Urinary bladder (tissue), 4 donors: ENCODE results near the gene GRIN2A. TPM values are rescaled to one million over a fixed set of nuclear protein-coding genes. Genes with fewer than 3 reads are reported as not detected.

Experiments
- DNase-seq: peaks from one replicate; pipeline ENCODE4 v3.0.0-alpha.2; 2015; ENCODE audit errors: extremely low spot score
- H3K27ac ChIP-seq: one replicate; pipeline ENCODE4 v1.5.1; 2013; ENCODE audit warnings: low read depth, mild to moderate bottlenecking, moderate library complexity
- H3K36me3 ChIP-seq: one replicate; pipeline ENCODE4 v1.6.1; 2013; ENCODE audit warnings: mild to moderate bottlenecking, moderate library complexity; ENCODE audit not compliant: insufficient read depth
- H3K4me1 ChIP-seq: one replicate; pipeline ENCODE4 v1.6.1; 2013; ENCODE audit warnings: mild to moderate bottlenecking, moderate library complexity; ENCODE audit not compliant: insufficient read depth
- H3K4me3 ChIP-seq: one replicate; pipeline ENCODE4 v1.5.1; 2013; ENCODE audit warnings: low read depth, low read length
- WGBS: extraction: QIAGEN DNeasy Blood & Tissue Kit; methylation state at CpG from one replicate; pipeline ENCODE4 v1.1.7; 2013; 5-methylcytosine and 5-hydroxymethylcytosine counted together
- polyA plus RNA-seq: library from polyadenylated mRNA; stranded (reverse); fragments of 200-250 nt; gene quantifications from one replicate; pipeline ENCODE4 v1.2.3, GENCODE V29; 2013
- total RNA-seq: library from RNA; depleted of rRNA; stranded (reverse); fragments of >200 nt; gene quantifications from one replicate; pipeline ENCODE4 v1.2.3, GENCODE V29; 2014
- donor health status: healthy with polysubstance abuse.
- donor health status: healthy.

The GRIN2A gene
- total and polyA plus RNA-seq, 2 donors: 0.06 to 0.21 TPM

DNA sequence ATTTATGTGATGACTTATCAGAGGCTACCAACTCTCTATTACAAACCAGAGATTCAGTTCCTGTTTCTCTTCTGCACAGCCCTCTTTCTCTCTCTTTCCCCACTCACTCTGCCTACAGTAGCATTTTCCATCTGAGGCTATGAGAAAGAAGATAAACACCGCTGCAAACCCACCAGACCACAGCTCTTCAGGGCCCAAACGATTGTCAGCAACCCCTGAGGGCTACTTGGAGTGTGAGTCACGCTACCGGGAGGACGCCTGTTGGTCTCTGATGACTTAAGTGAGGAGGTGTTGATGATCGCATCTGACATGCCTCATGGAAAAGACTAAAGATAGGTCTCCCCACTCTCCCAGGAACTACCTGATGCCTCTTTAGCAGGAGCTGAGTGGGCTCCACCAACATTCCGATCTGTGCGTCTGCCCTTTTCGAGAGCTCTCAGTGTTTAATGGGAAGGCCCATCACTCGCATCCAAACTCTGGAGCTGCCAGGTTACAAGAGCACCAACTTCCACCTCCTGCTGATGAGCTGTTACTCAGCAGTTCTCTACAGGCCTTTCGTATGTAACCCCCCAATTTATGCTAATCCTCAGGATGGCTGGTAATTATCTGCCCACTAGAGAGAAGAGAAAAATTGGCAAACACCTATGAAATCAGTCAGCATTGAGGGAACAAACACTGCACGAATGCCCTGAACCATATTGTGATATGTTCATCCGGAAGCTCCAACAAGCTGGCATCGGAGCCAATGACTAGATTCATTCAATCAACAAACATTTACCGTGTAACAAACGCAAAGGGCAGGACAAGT is 9.2 kb downstream of the GRIN2A start:
- 84% methylated on average over 16 of the region's 16 CpGs for WGBS
- Histone ChIP-seq H3K27ac (no peak overlapping the region), H3K4me3 (no peak overlapping the region), H3K36me3 (no peaks in the 10 kb centered on the region), H3K4me1 (no peaks in the 10 kb centered on the region)
- no peak for DNase-seq

DNA sequence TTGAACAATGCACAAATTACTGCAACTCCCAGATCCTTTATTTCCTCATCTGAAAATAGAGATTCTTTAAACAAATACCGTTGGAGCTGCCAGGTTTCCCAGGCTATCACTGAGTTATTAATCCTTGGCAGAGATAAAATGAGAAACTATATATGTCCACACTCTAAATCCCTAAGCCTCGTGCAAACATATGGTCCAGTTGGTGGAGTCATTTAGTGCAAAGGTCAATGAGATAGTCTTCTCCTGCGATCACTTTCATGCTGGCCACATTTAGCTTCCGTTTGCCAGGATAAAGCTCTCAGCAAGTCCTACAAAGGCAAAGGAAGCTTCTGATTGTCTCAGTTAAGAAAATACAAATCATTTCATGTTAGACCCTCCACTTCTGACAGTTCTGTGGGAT is 11.0 kb downstream of the GRIN2A start:
- DNase-seq: no peak
- WGBS: 24% methylated on average over 4 of the region's 4 CpGs
- no peaks in the 10 kb centered on the region for H3K36me3 ChIP-seq
- H3K27ac ChIP-seq: no peak overlapping the region
- H3K4me1 ChIP-seq: no peaks in the 10 kb centered on the region
- H3K4me3 ChIP-seq: no peak overlapping the region

DNA sequence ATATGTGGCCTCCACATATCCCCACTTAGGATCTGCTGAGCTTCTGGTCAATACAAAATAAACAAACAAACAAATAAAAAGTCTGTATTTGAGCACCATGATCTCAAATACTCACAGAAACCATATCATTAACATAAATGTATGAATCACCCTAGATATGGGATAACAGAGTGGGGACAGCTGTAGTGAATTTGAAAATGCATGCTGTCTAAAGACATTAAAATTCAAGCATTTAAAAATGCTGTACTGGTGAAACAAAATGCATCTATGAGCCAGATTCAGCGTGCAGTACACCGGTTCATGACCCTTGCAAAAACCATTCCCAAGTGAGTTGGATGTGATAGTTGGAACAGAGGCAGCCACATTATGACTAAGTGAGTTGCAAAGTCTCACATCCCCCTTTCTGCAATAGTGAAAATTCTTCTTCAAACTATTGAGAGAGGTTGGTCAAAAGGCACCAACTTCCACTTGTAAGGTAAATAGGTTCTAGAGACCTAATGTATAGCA is 12.3 kb downstream of the GRIN2A start:
- no peak for DNase-seq
- Histone ChIP-seq H3K4me1 (no peaks in the 10 kb centered on the region), H3K36me3 (no peaks in the 10 kb centered on the region), H3K4me3 (no peak overlapping the region), H3K27ac (no peak overlapping the region)
- WGBS: 89% methylated on average over 2 of the region's 2 CpGs

DNA sequence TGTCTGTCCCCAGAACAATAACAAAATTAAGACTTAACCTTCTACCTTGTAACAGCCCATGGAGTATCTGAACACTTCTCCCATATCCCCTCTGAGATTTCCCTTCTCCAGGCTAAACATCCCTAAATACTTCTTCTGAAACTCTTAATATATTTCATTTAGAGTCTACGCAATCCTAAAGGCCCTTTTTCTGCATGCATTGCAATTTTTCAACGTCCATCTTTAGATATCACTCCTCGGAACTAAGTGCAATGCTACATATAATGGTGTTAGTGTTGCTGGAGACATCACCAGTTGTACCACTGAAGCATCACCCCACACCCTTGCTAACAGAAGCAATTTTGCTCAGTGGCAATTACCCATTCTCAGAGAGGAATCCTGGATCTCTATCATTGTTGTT is 13.2 kb downstream of the GRIN2A start:
- no peak overlapping the region for H3K27ac ChIP-seq
- no peak overlapping the region for H3K4me3 ChIP-seq

DNA sequence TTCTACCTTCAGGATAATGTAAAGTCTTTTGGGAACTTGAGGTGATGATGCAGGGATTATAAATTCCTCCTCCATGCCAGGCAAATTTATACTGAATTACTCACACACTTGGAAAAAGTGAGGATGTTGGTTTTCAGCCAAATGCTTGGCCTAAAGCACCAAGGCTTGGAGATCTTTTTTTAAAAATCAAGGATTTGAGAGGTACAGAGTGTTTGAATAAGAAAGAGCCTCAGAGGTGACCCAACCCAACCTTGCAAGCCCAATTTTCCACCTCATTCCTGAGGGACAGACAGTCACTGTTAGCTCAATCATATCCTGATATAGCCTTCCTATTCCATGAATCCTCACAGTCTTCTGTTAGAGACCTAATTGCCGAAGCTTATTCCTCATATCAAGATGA is 14.0 kb downstream of the GRIN2A start:
- Histone ChIP-seq H3K4me1 (no peaks in the 10 kb centered on the region), H3K4me3 (no peak overlapping the region), H3K27ac (no peak overlapping the region), H3K36me3 (no peaks in the 10 kb centered on the region)
- no peak for DNase-seq
- 44% methylated on average over 1 of the region's 1 CpG for WGBS

More for the DNA sequence above, 13.2 kb downstream of the GRIN2A start:
- Histone ChIP-seq H3K36me3 (no peaks in the 10 kb centered on the region), H3K4me1 (no peaks in the 10 kb centered on the region)
- 85% methylated on average over 3 of the region's 3 CpGs for WGBS
- no peak for DNase-seq

DNA sequence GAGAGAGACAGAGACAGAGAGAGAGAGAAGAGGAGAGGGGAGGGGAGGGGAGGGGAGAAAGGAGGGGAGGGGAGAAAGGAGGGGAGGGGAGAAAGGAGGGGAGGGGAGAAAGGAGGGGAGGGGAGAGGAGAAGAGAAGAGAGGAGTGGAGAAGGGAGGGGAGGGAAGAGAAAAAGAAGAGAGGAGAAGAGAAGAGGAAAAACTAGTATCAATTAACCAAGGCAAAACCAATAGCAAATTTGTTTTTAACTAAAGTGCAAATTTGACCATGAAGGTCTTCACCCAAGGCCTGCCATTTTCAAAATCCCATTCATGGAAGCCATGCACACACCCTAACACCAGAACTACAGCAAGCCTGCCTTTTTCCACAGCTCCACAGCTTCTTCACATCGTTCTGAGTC is 16.6 kb downstream of the GRIN2A start:
- DNase-seq: no peak
- Histone ChIP-seq H3K27ac (no peak overlapping the region), H3K4me1 (no peaks in the 10 kb centered on the region), H3K4me3 (no peak overlapping the region), H3K36me3 (no peaks in the 10 kb centered on the region)
- 71% methylated on average over 1 of the region's 1 CpG for WGBS

DNA sequence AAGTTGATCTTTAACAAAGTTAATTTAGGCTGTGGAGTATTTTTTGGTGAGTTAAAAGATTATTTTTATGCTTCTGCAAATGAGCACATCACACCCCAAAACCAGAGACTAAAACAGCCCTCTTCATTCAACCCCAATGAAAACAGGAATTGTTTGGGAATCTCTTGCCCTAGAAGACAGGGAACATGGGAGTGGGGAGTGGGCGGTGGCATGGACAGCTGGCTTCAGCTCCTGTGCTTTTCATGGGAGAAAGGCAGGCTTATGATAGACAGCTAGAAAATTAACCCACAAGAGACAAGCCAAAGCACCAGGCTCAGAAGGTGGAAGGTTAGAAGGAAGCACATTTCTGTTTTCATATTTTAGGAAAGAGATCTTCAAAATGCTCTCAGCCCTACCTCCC is 19.2 kb downstream of the GRIN2A start:
- no peak overlapping the region for H3K27ac ChIP-seq
- 59% methylated on average over 1 of the region's 1 CpG for WGBS
- DNase-seq: no peak
- no peak overlapping the region for H3K4me3 ChIP-seq
- no peaks in the 10 kb centered on the region for H3K4me1 ChIP-seq
- H3K36me3 ChIP-seq: no peaks in the 10 kb centered on the region

DNA sequence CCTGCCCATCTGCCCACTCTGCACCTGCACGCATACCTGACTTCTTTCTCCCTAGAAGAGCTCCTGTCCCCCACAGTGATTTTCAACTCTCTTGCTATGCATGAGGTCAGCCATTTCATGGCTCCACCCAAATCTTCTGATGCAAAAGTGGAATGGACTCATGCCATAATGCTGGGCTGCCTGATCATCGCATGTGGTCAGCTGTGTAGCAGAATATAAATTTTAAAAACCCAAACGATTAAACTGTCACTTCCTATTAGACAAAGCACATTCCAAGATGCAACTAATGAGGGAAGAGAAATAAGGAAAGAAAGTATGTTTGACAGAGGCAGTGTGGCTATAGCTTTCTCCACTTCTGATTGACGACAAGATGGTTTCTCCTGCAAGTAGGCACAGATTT is 26.1 kb downstream of the GRIN2A start:
- H3K27ac ChIP-seq: no peak overlapping the region
- no peaks in the 10 kb centered on the region for H3K36me3 ChIP-seq
- H3K4me1 ChIP-seq: no peaks in the 10 kb centered on the region
- 84% methylated on average over 4 of the region's 4 CpGs for WGBS
- no peak for DNase-seq
- no peak overlapping the region for H3K4me3 ChIP-seq

DNA sequence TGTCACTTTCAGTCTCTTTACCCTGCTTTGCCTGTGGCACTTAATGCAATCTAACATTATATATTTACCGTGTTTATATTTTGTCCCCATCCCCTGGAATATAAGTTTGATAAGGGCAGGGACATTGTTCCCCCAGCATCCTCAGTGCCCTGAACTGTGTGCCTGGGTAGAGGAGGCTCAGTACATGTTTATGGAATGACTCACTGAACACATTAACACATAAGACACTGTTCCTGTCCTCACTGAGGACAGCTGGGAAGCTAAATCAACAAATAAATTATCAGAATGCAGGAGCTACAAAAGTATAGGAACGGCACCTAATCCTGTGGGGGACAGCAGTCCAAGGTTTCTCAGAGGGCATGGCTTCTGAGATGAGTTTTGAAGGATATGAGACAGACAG is 27.8 kb downstream of the GRIN2A start:
- no peak overlapping the region for H3K4me3 ChIP-seq
- H3K36me3 ChIP-seq: no peaks in the 10 kb centered on the region
- no peaks in the 10 kb centered on the region for H3K4me1 ChIP-seq
- no peak for DNase-seq
- WGBS: 55% methylated on average over 2 of the region's 2 CpGs
- H3K27ac ChIP-seq: no peak overlapping the region

DNA sequence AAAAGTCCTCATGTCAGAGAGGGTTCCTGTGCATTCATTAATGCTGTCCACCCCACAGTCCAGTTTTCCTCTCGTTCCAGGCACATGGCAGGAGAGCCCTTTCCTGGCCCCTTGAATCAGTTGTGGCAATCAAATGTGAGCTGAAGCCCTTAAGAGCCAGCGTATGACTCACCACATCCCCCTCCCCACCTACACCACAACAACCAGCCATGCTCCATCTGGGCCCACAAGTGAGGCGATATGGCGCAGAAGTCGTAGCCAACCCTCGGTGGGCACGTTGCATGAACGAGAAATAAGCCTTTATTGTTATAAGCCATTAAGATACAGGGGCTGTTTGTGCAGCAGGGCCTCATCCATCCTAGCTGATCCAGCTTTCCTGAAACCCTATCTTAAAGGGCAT is 28.2 kb downstream of the GRIN2A start:
- H3K4me3 ChIP-seq: no peak overlapping the region
- no peak overlapping the region for H3K27ac ChIP-seq
- 74% methylated on average over 8 of the region's 8 CpGs for WGBS
- no peaks in the 10 kb centered on the region for H3K36me3 ChIP-seq
- no peak for DNase-seq
- no peaks in the 10 kb centered on the region for H3K4me1 ChIP-seq

DNA sequence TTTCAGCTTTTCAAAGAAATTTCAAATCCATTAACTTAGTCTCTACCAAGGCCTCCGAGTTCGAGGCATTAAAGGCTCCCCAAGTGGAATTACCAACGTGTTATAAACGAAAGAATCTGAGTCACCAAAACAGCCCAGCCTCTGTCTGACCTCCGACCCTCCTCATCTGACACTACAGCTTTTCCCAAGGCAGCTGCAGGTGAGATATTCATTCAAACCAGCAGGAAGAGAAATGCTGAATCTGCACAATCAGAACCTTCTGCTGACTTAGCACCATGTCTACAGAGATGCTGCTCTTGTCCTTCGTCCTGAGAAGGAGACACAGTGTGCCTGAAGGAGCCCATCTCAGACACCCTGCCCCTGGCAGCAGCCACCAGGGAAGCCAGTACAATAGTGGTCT is 30.5 kb downstream of the GRIN2A start:
- WGBS: 68% methylated on average over 6 of the region's 6 CpGs
- Histone ChIP-seq H3K4me3 (no peak overlapping the region), H3K27ac (no peak overlapping the region), H3K4me1 (no peaks in the 10 kb centered on the region), H3K36me3 (no peaks in the 10 kb centered on the region)
- DNase-seq: no peak

DNA sequence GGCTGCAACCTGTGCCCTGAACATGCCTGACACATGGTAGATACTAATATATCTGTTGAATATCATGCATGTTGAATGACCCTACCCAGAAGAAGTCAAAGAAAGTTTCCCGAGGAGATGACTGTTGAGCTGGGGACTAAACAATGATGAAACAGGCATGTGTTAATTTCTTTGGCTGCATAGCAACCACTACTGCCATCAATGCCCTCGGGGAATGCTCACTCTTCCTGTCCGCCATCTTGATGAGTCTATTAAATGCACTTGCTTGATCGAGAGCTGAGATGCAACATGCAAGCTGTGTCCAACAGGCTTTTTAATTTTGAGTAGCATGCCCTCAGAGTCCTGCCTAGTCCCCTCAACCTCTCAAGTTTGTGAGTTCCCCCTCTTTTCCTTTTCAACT is 31.3 kb downstream of the GRIN2A start:
- Histone ChIP-seq H3K27ac (no peak overlapping the region), H3K4me1 (no peaks in the 10 kb centered on the region), H3K36me3 (no peaks in the 10 kb centered on the region), H3K4me3 (no peak overlapping the region)
- WGBS: 73% methylated on average over 4 of the region's 4 CpGs
- DNase-seq: no peak

DNA sequence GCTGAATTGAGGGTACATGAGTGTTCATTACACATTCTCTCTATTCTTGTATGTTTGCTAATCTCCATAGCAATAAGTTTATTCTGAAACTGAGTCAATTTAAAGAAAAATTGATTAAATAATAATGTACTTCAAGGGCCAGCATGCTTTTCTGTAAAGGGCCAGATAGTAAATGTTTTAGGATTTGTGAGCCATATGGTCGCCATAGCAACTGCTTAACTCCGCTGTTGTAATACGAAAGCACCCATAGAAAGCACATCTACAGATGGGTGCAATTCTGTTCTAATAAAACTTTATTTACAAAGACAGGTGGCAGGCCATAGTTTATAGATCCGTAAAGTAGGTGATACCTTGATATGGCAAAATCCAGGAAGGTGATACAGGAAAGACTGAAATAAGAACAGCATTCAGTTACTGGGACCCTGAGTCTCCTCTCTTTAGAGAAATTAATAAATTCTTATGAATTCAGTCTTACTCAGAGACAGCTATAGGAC is 36.6 kb downstream of the GRIN2A start:
- Histone ChIP-seq H3K27ac (no peak overlapping the region), H3K36me3 (no peaks in the 10 kb centered on the region), H3K4me1 (no peaks in the 10 kb centered on the region), H3K4me3 (no peak overlapping the region)
- 60% methylated on average over 4 of the region's 4 CpGs for WGBS
- no peak for DNase-seq

DNA sequence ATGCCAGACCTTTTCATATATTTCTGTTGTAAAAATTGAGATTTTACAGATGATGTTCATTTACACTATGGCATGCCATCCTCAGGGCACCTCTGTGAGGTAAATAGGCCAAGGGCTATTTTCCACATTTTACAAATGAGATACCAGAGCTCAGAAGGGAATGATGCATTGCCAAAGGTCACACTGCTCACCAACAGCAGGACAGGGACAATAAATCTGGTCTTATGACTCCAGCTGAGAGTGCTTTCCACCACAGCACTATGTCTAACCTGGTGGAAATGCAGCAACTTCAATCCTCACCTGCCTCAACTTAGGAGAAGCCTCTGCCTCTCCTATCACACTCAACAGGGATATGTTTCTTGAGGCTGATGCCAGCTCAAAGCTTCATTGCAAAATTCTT is 40.6 kb downstream of the GRIN2A start:
- DNase-seq: no peak
- H3K4me3 ChIP-seq: no peak overlapping the region
- H3K27ac ChIP-seq: no peak overlapping the region
- H3K4me1 ChIP-seq: no peaks in the 10 kb centered on the region
- no peaks in the 10 kb centered on the region for H3K36me3 ChIP-seq
